GM21737 (cell line): ENCODE measurements around the gene ETFA.

Source experiments
- ATAC-seq: cut with Tn5 transposase; IDR thresholded peaks from one replicate; pipeline ENCODE4 v1.9.1; 2021; ENCODE audit warnings: mild to moderate bottlenecking, moderate library complexity; ENCODE audit not compliant: unreplicated experiment

Gene ETFA

DNA sequence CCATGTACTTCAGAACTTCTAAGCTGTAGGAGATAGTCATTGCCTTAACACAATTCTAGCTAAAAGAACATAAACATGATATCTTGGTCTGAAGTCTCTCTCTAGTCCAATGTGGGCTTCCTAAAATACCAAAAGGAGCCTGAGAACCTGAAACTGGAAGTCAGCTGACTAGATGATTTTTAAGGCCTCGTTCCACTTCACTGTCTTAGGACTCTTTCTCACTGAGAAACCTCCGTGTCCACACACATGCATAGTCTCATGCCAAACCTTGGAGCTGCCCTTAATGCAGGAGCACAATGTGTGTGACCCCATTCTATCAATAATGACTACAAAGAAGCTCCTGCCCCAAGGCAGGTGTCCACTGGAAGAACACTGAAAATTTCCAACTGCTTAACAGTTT lies 87.7 kb downstream of the ETFA start:
- ATAC-seq, result no peak

DNA sequence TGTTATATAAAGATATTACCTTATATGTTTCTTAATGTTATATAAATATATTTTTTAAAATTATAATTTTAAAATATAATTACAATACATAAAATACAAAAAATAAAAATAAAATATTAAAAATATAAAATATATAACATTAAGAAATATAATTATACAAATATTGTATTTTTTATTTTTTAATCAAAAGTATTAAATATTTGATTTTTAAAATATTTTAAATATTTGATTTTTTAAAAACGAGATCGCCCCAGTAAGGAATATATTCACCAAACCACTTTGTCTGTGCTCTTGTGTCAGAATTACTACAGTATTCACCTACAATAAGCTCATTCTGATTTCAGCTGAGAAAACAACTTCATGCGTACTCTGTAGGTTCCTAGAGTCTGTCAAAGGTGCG lies 89.1 kb downstream of the ETFA start:
- no peak for ATAC-seq

GRCh38 chr15:76221085-76221767 lies 90.0 kb downstream of the ETFA start:
- no peak for ATAC-seq

DNA sequence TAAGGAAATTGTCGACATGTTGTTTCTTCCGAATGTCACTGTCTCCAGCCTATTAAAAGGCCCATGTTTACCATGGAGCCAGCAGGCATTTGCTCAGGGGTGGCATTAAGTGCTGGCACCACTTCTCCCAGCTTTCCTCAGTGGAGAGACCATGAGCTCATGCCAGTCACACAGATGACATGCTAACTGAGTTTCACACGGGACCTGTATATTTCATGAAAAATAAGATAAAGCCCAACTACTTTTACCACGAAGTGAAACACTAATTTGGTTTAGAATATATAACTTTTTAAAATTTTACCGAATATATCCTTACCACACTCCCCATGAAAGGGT lies 93.4 kb downstream of the ETFA start:
- ATAC-seq, result no peak

DNA sequence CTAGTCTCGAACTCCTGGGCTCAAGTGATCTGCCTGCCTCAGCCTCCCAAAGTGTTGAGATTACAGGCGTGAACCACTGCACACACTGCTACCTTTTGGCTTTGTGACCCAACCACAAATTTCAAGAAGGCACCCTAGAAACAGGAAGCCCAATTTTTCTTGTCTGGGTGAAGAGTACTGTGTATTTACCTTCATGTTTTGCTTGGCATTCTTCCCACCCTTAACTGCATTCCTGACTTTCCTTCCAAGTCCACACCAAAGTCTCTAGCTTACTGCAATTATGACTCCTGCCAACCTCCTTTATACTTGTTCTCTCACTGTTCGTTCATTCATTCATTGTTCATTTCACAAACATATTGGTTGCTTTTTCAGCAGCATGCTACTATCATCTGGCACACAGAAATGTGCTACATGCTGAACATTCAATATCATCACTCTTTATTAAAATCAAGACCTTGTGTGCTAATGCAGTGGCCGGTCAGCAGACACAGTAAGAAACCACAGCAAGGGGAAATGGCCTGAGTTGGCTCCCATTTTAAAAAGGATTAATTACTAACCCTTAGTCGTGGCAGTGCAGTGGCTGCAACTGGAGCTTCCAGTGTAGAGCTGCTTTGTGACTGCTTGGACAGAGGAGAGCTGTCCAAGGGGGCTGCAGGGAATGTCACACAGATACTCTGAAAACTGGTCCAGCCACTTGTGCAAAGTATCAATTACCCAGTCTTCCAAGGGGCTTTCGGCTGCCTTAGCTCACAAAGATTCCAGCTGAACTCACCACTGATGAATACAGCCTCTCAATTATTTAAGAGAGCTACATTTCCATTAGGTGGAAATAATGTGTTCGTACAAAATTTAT lies 94.0 kb downstream of the ETFA start:
- ATAC-seq, result no peak

GRCh38 chr15:76215634-76216033 lies 95.6 kb downstream of the ETFA start:
- ATAC-seq, result no peak

DNA sequence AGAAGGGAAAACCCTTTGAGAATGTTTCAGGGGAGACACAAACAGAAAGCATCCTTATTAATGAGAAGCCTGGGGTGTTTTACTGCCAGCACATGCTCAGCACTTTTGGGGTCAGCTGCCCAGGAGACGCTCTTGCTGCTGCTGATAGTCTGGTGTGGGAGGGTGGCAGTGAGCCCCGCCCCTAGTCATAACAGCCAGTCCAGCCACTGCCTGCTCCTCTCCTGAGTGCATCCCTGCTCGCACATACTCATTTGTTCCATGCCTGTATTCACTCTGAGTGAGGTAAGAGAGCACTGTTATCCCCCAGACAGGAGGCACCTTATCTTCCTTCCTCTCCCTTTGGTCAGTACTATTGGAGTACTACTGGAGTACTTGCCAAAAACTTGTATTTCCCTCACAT lies 101.3 kb downstream of the ETFA start:
- ATAC-seq, result no peak

- ATAC-seq, result no peak
These were observed 101.7 kb downstream of the ETFA start for GRCh38 chr15:76209523-76209922.

- ATAC-seq, result no peak
These were observed 102.4 kb downstream of the ETFA start for GRCh38 chr15:76208786-76209424.

DNA sequence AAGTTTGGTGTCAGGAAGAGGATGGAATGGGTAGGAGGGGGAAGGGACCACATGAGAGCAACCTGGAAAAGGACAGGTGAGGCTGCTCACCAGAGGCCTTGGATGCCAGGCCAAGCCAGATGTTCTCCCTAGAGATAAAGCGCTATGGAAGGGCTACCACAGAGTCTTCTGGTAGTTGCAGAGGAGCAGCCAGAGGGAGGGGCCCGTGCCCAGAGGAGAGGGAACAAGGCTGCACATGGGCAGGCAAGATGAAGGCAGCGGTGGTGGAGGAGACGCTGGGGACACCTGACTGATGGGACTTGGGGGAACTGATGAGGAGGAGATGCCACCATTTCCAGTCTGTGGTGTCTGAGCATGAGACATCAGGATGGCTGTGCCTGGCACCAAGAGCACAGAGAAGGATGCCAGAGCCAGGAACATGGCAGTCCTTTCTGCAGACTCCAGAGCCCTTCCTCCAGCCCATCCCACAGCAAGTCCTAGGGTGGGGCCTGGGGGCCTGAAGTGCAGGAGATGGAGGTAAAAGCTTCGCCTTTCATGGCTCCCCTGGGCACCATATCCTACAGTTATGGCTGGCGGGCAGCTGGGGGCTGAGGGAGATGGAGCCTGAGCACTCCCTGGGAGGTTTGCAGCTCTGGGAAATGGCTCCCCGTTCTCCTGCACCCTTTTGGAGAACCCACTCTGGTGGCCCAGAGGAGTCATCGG lies 103.0 kb downstream of the ETFA start:
- no peak for ATAC-seq

- ATAC-seq, result no peak
These were observed 104.8 kb downstream of the ETFA start for GRCh38 chr15:76206325-76206976.

- no peak for ATAC-seq
These were observed 106.3 kb downstream of the ETFA start for GRCh38 chr15:76204916-76205460.

DNA sequence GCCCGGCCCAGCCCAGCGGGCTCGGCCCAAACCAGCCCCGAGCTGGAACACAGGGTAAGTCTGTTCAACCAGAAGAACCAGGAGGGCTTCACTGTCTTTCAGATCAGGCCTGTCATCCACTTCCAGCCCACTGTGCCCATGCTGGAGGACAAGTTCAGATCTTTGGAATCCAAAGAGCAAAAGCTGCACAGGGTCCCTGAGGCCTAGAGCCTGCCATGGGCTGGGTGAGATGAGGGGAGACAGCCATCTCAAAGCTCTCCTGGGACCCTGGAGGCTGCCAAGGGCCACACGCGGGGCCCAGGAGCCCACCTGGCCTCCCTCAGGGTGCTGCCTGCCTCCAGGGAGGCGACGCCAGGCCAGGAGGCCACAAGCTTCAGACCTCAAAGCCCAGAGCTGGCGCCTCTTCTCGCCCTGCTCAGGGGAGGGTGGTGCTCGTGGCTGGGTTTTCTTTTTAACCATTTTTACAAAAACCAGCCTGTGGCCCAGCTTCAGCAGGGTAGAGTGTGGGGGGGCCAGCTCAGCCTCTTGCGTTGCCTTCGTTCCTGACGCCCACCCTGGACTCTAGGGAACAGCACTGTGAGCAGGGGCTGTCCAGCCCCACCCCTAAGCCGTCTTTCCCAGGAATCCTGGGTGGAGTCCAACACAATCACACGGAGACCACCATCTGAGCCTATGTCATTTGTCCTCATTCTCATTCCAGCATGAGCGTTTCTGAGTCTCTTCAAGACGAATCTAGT lies 107.0 kb downstream of the ETFA start:
- ATAC-seq, result no peak

DNA sequence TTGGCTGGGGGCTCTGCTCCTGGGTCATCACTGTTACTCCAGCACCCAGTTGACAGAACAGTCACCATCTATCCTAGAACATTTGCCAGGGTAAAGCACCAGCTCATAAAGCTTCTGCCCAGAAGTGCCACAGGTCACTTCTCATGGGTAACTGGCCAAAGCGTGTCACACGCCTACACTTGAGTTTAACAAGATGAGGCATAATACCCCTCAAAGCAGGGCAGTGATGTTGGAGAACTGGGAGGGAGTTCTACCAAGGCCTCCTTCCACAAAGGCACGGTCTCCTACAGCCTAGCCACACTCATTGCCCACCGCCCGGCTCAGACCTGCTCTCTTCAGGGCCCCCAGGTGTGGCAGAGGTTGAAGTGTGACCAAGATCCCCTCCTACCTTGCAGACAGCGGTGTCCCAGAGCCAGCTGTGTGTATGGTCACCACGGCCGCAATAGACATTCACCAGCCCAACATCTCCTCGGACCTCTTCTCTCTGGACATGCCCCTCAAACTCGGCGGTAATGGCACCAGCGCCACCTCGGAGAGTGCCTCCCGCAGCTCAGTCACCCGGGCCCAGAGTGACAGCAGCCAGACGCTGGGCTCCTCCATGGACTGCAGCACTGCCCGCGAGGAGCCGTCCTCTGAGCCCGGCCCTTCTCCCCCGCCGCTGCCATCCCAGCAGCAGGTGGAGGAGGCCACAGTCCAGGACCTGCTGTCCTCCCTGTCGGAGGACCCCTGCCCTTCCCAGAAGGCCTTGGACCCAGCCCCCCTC lies 107.7 kb downstream of the ETFA start:
- no peak for ATAC-seq

- no peak for ATAC-seq
These were observed 109.6 kb downstream of the ETFA start for GRCh38 chr15:76201536-76202255.

DNA sequence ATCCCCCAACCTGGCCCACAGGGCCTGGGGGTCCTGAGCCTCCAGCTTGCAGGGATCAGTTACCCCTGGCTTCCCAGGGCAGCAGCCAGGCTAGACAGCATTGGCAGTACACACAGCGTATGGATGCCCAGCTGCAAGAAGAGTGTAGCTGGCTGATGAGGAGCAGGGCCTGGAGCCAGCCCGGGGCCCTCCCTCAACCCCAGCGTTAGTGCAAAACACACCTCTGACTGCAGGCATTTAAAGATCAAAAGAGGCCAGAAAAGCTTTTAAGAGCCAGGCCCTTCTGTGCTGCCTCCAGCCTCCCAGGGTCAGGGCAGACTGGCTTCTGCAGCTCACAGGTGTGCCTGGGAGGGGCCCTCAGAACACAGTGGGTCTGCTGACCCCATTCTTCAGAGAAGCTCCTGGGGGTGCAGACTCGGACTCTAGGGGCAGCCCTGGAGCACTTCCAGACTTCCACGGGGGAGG lies 110.6 kb downstream of the ETFA start:
- ATAC-seq, result no peak

DNA sequence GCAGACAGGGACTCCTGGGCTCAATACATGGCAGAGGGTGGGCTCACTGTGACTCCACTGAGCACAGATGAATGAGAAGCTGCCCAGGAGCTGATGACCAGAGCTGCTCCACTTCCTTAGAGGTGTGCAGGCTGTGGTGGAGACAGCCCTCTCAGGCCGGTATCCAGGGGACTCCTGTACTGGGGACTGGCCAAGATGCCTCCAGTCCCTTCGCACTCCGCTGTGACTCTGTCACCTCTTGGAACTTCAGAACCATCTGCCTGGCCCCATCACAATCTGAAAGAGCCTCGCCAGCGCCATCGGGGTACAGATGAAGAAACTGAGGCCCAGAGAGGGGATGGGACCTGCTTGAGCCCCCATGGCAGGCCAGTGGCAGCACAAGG lies 111.2 kb downstream of the ETFA start:
- no peak for ATAC-seq
